BLaER1 (cell line): ENCODE measurements around the gene MAN1A1.
"Not testable (repeated sequence)": the region's sequence is repeated elsewhere in the genome, so short reads cannot be mapped to it uniquely, and the experiment has no call there.

ENCODE experiments used
- H3K27ac ChIP-seq: shearing (Covaris generic); formaldehyde crosslinking; 2 replicates; pipeline ENCODE4 v1.8.1; 2022
- H3K27me3 ChIP-seq: shearing (Covaris generic); formaldehyde crosslinking; 2 replicates; pipeline ENCODE4 v1.8.1; 2022
- H3K36me3 ChIP-seq: shearing (Covaris generic); formaldehyde crosslinking; 2 replicates; pipeline ENCODE4 v1.8.1; 2022
- H3K4me1 ChIP-seq: shearing (Covaris generic); formaldehyde crosslinking; 2 replicates; pipeline ENCODE4 v1.8.1; 2022
- H3K4me2 ChIP-seq: shearing (Covaris generic); formaldehyde crosslinking; 2 replicates; pipeline ENCODE4 v1.8.1; 2022
- H3K4me3 ChIP-seq: shearing (Covaris generic); formaldehyde crosslinking; 2 replicates; pipeline ENCODE4 v1.8.1; 2022
- H3K9ac ChIP-seq: shearing (Covaris generic); formaldehyde crosslinking; 2 replicates; pipeline ENCODE4 v1.8.1; 2022
- H3K9me3 ChIP-seq: shearing (Covaris generic); formaldehyde crosslinking; 2 replicates; pipeline ENCODE4 v1.8.1; 2022
- H4K20me1 ChIP-seq: shearing (Covaris generic); formaldehyde crosslinking; 2 replicates; pipeline ENCODE4 v1.8.1; 2022
- Cebpa-rat ChIP-seq: shearing (Covaris generic); IDR thresholded peaks from 2 replicates; pipeline ENCODE4 v1.8.1; 2022

MAN1A1 gene

DNA sequence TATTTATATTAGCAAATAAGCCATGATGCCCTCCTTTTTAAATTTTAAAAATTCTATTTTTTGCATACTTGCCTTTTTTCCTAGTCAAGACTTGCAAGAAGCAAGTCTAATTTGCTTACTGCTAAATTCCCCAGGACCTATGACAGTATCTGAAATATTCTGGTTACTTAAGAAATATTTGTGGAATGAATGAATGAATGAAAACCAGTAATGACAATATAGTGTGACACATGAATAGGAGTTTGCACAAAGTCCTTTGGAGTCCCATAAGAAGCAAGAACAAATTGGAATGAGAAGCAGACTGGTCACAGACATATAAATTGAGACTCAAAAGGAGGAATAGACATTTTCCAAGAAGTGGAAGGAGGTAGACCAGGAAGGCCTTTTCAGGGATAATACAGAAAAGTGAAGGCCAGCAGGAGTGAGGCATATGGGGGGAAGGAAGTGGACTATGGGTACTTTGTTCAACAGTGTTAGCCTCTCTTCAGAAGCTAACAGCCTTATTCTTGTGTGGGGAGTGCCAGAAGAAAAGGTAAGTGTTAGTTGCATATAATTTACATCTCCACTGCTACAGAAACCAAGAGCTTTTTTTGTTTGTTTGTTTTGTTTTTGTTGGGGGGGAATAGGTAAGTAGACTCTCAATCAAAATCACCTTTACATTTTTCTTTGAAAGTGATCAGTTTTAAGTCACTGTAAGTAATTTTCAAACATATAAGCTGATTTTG, 177.5 kb downstream of the MAN1A1 start:
- no peak for TF ChIP-seq Cebpa-rat

GRCh38 chr6:119171088-119171841, 178.3 kb downstream of the MAN1A1 start:
- Histone ChIP-seq H3K36me3 (no peaks in the 10 kb centered on the region), H3K27ac (no peak overlapping the region), H3K27me3 (no peaks in the 10 kb centered on the region), H3K9me3 (0 out of 2 replicates have a peak, but pooled peaks cover 3% of the 10 kb centered on the region), H3K4me2 (no peak overlapping the region), H3K4me3 (no peak overlapping the region), H3K4me1 (no peaks in the 10 kb centered on the region), H3K9ac (no peak overlapping the region), H4K20me1 (no peaks in the 10 kb centered on the region)
- no peak for TF ChIP-seq Cebpa-rat

More for the DNA sequence above, 177.5 kb downstream of the MAN1A1 start:
- Histone ChIP-seq H3K9ac (no peak overlapping the region), H3K27ac (no peak overlapping the region), H3K27me3 (no peaks in the 10 kb centered on the region), H3K9me3 (0 out of 2 replicates have a peak, but pooled peaks cover 3% of the 10 kb centered on the region), H3K4me2 (no peak overlapping the region), H3K4me3 (no peak overlapping the region), H3K4me1 (no peaks in the 10 kb centered on the region), H3K36me3 (no peaks in the 10 kb centered on the region), H4K20me1 (no peaks in the 10 kb centered on the region)

- Histone ChIP-seq H3K36me3 (no peaks in the 10 kb centered on the region), H3K9ac (no peak overlapping the region), H3K27me3 (no peaks in the 10 kb centered on the region), H3K4me2 (no peak overlapping the region), H3K9me3 (0 out of 2 replicates have a peak, but pooled peaks cover 3% of the 10 kb centered on the region), H3K27ac (no peak overlapping the region), H3K4me3 (no peak overlapping the region), H3K4me1 (no peaks in the 10 kb centered on the region), H4K20me1 (no peaks in the 10 kb centered on the region)
- no peak for TF ChIP-seq Cebpa-rat
Measured at GRCh38 chr6:119170447-119171087, 179.0 kb downstream of the MAN1A1 start.

GRCh38 chr6:119170103-119170446, 179.5 kb downstream of the MAN1A1 start:
- H3K27ac ChIP-seq, result no peak overlapping the region
- H3K4me3 ChIP-seq, result no peak overlapping the region
- TF ChIP-seq Cebpa-rat, result no peak
- no peaks in the 10 kb centered on the region for H4K20me1 ChIP-seq
- no peaks in the 10 kb centered on the region for H3K4me1 ChIP-seq
- no peak overlapping the region for H3K9ac ChIP-seq
- no peaks in the 10 kb centered on the region for H3K27me3 ChIP-seq
- H3K36me3 ChIP-seq, result no peaks in the 10 kb centered on the region
- 0 out of 2 replicates have a peak, but pooled peaks cover 3% of the 10 kb centered on the region for H3K9me3 ChIP-seq
- no peak overlapping the region for H3K4me2 ChIP-seq

DNA sequence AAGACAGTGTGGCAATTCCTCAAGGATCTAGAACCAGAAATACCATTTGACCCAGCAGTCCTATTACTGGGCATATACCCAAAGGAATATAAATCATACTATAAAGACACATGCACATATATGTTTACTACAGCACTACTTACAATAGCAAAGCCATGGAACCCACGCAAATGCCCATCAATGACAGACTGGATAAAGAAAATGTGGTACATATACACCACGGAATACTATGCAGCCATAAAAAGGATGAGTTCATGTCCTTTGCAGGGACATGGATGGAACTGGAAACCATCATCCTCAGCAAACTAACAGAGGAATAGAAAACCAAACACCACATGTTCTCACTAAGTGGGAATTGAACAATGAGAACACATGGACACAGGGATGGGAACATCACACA, 180.2 kb downstream of the MAN1A1 start:
- H3K4me3 ChIP-seq, H3K27ac ChIP-seq, H3K9me3 ChIP-seq, H3K4me2 ChIP-seq, H4K20me1 ChIP-seq, H3K27me3 ChIP-seq, H3K9ac ChIP-seq, H3K4me1 ChIP-seq, H3K36me3 ChIP-seq: not testable (repeated sequence)

DNA sequence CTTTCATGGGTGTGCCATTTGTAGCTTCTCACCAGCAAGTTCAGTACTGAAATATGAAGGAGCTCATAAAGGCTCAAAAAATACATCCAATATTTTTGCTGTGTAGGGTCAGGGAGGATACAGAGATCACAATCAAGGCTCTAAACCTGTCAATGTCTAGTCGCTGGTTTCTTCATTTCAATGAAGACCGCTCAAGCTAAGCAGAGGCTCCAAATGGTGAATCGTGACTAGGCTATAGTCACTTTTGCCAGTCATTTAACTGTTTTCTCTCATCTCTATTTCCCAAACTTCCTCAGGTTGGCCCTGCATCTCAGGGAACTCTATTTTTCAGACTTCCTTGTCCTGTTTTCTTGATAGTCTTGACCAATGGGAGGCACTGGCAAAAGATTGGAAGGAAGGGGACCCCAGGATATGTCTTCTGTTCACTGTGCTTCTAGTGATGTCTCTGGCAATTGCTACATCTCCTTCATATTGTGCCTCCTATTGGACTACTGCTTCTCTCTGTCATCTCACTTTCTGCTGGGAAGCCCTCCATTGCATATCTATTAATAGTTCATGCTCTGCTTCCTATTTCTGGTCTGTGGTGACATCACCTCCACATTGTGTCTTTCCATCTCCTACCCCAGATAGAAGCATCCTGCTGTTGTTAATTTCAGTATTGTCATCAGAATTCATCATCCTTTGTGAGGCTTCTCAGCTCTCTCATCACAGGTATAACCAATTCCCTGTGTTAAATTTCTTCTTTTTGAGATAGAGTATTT, 183.4 kb downstream of the MAN1A1 start:
- Histone ChIP-seq H4K20me1 (no peaks in the 10 kb centered on the region), H3K4me2 (no peak overlapping the region), H3K9ac (no peak overlapping the region), H3K27me3 (no peaks in the 10 kb centered on the region), H3K4me3 (no peak overlapping the region), H3K36me3 (no peaks in the 10 kb centered on the region), H3K9me3 (0 out of 2 replicates have a peak, but pooled peaks cover 3% of the 10 kb centered on the region), H3K27ac (no peak overlapping the region), H3K4me1 (no peaks in the 10 kb centered on the region)
- TF ChIP-seq Cebpa-rat, result no peak

DNA sequence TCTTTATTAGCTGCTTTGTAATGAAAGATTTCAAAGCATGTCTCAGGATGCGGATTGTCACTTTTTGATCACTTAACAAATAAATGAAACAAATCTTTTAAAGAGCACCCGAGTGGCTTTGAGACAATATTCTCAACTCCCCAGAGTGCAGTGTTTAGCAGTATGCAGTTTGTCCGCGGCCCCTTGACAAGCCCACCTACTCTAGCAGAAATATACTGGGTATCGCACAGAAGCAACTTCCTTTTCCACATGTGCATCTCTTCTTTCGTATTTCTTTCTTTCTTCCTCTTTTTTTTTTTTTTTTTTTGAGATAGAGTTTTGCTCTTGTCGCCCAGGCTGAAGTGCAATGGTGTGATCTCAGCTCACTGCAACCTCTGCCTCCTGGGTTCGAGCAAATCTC, 186.6 kb downstream of the MAN1A1 start:
- no peaks in the 10 kb centered on the region for H3K9me3 ChIP-seq
- no peak overlapping the region for H3K4me3 ChIP-seq
- no peaks in the 10 kb centered on the region for H3K36me3 ChIP-seq
- H3K4me2 ChIP-seq, result no peak overlapping the region
- no peak for TF ChIP-seq Cebpa-rat
- no peak overlapping the region for H3K9ac ChIP-seq
- H3K4me1 ChIP-seq, result no peaks in the 10 kb centered on the region
- no peaks in the 10 kb centered on the region for H4K20me1 ChIP-seq
- H3K27ac ChIP-seq, result no peak overlapping the region
- H3K27me3 ChIP-seq, result no peaks in the 10 kb centered on the region

DNA sequence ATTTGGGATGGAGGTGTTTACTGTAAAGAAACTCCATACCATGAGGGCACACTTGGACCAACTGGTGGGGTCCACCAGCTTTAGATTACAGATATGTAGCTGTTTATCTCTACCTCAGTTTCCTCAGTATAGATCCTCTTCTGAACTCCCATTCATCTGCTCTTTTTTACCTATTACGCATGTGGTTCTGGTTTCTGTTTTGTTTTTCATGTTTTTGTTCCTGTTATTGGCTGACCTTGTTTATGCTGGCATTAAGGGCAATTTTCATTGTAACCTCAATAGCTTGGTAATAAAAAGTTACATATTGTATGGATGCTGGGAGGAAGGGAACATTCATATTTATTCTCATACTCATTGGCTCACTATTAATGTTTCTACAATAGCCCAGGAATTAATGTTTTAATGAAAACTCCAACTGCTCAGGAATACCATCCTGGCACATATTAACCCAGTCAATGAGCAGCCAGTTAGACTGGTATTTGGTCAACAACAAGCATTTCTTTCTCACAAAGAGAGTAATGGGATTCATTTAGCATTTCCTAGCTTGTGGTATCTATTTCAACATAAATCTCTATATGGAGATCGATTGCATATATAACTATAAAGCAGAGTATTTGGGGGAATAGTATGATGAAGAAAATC, 187.3 kb downstream of the MAN1A1 start:
- Histone ChIP-seq H3K4me1 (no peaks in the 10 kb centered on the region), H3K36me3 (no peaks in the 10 kb centered on the region), H3K27me3 (no peaks in the 10 kb centered on the region), H3K27ac (no peak overlapping the region), H3K9me3 (no peaks in the 10 kb centered on the region), H3K9ac (no peak overlapping the region), H4K20me1 (no peaks in the 10 kb centered on the region), H3K4me3 (no peak overlapping the region), H3K4me2 (no peak overlapping the region)
- TF ChIP-seq Cebpa-rat, result no peak

GRCh38 chr6:119161438-119161837, 188.1 kb downstream of the MAN1A1 start:
- no peaks in the 10 kb centered on the region for H3K36me3 ChIP-seq
- H4K20me1 ChIP-seq, result no peaks in the 10 kb centered on the region
- H3K4me3 ChIP-seq, result no peak overlapping the region
- no peaks in the 10 kb centered on the region for H3K9me3 ChIP-seq
- H3K9ac ChIP-seq, result no peak overlapping the region
- no peak overlapping the region for H3K4me2 ChIP-seq
- no peaks in the 10 kb centered on the region for H3K27me3 ChIP-seq
- no peaks in the 10 kb centered on the region for H3K4me1 ChIP-seq
- no peak overlapping the region for H3K27ac ChIP-seq
- no peak for TF ChIP-seq Cebpa-rat
